Measurements from ENCODE around the gene TOM1L1.

Gene TOM1L1

GRCh38 chr17:54950116-54950515 lies 49.5 kb downstream of the TOM1L1 start:
- DNase-seq = no peak

DNA sequence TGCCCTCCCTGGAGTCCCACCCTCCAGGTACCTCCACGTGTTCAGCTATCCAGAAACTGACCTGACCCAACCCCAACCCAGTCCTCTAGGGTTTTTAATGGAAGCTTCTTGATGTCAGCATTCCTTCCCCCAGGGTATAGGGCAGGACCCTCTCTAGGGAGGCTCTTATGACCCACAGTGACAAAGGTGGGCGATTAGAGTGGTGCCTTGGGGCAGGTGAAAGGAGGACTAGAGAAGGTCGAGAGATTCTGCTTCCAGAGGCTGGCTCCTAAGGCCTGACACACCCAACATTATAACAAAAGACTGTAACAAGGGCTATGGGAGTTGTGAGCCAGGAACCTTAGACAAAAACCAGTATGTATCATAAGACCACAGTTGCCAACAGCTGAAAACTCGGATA lies 50.6 kb downstream of the TOM1L1 start:
- no peak for DNase-seq

DNA sequence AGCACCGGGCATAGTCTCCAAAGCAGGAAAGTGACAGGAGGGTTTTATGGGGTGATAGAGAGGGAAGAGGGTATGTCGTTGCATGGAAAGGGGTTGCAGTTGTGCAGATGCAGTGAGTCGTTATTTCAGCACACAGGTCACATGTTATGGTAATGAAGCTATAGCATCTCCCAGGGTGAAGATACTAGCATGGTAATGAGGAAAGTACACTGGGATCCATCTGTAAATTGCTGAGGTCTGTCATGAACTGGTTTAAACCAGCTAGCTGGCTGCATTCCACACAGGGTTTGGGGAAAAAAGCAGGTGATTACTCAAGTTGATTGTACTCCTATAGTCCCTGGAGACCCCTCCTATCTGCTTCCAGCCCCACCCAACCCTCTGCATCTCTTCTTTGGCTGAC lies 56.1 kb downstream of the TOM1L1 start:
- DNase-seq = no peak

- DNase-seq = peak; percentile 65
Observed at GRCh38 chr17:54967621-54968261, 67.1 kb downstream of the TOM1L1 start.

- DNase-seq = peak; percentile 97
Observed at GRCh38 chr17:54968262-54968987, 67.8 kb downstream of the TOM1L1 start, which contains the start of the genes COX11 and STXBP4. COX11 (minus strand) TSS chr17:54968654; CDS start chr17:54968646, 8 bp downstream. STXBP4 (plus strand) TSS chr17:54968765; CDS start chr17:54986220, 17,455 bp downstream.

- peak; percentile 22 for DNase-seq
Observed at GRCh38 chr17:54968988-54969332, 68.3 kb downstream of the TOM1L1 start.

- DNase-seq = peak; percentile 1
Observed at GRCh38 chr17:54969658-54970572, 69.3 kb downstream of the TOM1L1 start.

- no peak for DNase-seq
Observed at GRCh38 chr17:54971147-54971546, 70.5 kb downstream of the TOM1L1 start.

DNA sequence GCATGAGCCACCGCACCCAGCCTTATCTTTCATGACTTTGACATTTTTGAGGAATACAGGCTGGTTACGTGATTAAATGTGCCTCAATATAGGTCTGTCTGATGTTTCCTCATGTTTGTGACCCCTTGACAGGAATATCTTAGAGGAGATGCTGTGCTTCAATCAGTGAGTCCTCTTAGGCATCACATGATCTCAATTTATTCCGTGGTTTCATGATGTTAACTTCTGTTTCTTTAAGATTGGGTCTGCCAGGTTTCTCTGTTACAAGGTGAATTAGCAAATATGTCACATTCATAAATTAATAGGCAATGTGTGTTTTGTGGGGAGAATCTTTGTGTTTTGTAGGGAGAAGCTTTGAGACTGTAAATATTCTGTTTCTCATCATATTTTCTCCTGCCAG lies 71.2 kb downstream of the TOM1L1 start:
- no peak for DNase-seq

DNA sequence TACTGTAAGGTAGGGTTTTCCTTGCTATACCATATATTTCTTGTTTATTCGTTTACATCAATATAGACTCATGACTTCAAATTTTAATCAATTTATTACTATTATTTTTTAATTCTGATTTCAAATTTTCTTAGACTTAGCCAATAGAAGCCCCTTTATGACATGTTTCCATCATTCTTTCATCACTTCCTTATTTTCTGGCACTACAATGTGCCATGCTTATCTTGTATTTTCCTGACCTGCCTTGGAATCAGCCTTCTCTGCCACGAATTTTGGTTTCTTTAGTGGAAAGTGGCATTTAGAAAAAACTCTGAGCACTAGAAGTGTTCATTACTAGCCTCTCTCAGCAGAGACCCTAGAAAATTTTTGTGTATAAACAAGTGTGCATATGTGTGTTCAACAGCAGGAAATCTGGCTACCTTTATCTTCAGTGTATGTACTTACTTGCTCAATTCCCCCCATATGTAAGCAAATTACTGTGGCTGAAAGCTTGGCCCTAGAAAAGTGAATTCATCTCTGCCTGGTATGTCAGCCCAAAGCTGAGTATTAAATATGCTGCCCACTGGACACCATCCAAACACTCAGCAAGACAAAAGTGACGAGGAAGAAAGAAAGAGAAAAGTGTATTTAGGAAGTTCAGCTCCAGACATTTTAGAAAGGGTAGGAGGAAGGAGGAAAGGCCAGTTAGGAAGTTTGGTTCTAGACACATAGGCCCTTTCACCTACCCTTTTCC lies 71.9 kb downstream of the TOM1L1 start:
- DNase-seq = no peak

DNA sequence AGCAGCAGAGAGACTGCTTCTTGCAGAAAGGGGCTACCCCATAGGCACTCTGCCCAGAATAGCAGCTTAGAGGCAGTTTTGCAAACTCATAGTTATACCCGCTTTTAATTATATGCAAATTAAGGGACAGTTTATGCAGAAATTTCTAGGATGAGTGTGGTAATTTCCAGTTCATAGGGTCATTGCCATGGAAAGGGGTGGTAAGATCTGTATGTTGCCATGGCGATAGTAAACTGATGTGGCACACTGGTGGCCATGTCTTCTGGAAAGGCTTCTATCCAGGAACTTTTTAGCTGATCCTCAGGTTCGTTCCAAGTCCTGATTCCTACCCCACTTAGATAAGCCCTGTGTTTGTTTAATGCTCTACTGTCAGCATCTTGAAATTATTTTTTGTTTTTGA lies 74.1 kb downstream of the TOM1L1 start:
- no peak for DNase-seq

DNA sequence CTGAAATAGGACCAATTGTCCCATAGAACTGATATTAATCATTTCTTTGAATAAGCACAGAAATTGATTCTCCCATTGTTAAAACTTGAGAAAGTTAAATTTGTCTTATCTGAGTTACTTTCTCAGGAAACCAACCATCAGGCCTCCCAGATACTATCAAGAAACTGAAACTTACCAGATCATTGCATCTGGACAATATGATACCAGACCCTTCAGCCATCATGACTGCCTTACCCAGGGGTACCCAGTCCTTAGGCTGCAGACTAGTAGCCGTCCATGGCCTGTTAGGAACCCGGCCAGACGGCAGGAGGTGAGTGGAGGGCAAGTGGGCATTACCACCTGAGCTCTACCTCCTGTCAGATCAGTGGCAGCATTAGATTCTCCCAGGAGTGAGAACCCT lies 75.7 kb downstream of the TOM1L1 start:
- DNase-seq = no peak

- no peak for DNase-seq
Observed at GRCh38 chr17:54977744-54978143, 77.1 kb downstream of the TOM1L1 start.

- DNase-seq = no peak
Observed at GRCh38 chr17:54979657-54980056, 79.0 kb downstream of the TOM1L1 start.

DNA sequence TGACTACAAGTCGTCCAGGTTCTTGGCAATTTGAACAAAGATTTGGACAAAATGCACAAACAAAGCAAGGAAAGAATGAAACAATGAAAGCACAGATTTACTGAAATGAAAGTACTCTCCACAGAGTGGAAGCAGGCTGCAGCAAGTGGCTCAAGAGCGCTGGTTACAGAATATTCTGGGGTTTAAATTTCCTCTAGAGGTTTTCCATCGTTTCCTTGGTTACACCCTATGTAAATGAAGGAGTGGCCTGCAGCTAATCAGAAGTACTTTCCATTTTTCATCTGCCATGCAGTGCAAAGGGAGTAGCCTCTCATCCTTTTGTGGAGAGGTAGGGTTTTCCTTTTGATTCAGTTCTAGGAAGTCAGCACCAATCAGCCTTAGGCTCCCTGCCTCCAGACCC lies 79.7 kb downstream of the TOM1L1 start:
- DNase-seq = no peak

DNA sequence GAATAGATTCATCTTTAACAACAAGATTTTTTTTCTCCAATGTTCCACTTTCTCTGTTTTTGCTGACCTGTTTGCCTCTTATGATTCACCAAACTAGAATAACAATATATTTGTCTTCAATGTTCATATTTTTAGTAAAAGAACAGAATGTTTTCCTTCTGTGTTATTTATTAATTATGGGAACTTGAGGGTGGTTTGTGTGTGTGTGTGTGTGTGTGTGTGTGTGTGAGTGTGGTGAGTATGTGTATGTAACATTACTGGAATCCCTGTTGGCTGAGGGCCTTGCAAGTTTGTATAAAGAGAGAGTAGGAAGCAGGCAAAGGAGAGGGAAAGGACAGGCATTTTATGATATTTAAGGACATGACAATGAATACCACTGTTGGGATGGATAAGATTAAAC lies 81.7 kb downstream of the TOM1L1 start:
- DNase-seq = no peak

- no peak for DNase-seq
Observed at GRCh38 chr17:54983260-54983659, 82.6 kb downstream of the TOM1L1 start.

DNA sequence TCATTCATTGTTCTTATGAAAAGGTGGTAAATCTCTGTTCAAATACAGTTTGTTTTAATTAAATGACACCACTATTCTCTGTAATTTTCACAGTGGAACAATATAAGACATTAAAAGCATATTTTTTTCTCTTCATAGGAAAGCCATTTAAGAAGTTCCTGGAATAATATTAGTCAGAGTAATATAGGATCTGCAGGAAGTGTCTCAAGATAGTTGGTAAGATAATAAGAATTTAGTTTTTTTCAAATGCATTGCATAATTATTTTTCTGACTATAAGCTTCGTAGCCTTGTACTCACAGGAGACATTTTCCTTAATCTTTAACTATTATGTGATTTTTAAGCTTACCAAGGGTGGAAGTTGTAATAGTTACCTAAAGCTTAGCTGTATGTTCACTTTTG lies 84.8 kb downstream of the TOM1L1 start:
- DNase-seq = no peak

DNA sequence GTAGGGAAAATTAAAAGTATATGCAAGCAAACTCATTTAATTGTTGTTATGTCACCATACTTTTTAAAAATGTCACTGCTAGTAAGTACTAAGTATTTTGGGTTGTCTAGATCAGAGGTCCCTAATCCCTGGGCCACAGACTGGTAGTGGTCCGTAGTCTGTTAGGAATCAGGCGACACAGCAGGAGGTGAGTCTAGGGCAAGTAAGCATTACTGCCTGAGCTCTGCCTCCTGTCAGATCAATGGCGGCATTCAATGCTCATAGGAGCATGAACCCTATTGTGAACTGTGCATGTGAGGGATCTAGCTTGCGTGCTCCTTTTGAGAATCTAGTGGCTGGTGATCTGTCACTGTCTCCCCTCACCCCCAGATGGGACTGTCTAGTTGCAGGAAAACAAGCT lies 89.5 kb downstream of the TOM1L1 start:
- DNase-seq = no peak

DNA sequence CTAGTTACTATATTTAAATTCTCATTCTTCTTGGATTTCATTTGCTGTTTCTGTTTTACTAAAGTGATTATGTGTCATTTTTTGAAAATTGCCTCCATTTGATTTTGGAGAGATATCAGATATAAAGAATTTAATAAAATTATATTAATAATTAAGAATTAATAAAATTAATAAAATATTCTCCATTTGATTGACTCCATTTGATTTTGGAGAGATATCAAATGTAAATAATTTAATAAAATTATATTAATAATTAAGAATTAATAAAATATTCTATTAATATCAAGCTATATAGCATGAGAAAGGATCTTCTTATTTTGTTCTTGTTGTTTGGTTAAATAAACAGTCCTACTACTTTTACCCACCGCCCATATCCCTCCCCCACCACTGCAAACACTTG lies 90.9 kb downstream of the TOM1L1 start:
- no peak for DNase-seq

DNA sequence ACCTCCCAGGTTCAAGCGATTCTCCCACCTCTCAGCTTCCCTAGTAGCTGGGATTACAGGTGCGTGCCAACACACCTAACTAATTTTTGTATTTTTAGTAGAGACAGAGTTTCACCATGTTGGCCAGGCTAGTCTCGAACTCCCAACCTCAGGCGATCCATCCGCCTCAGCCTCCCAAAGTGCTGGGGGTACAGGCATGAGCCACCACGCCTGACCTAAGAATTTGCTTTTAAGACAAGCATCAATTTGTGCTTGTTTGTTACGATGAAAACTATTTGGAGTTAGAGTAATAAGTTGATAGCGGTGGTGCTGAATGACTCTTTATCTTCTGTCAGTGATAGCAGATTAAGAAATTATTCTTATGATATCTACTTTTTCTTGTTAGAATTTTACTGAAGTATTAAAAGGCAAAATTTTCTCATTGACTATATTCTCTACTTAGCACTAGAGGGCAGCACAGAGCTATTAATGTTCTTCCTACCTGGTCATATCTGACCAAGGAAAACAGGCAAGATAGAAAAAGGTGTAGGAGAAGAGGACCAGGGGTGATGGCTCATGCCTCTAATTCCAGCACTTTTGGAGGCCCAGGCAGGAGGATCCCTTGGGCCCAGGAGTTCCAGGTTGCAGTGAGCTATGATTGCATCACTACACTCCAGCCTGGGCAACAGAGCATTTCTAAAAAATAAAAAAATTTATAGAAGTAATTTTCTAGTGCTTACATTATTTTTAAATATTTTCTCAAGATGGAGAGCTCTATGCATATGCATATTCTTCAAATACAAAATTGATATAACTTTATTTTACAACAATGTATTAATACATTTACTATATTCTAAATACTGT lies 92.4 kb downstream of the TOM1L1 start:
- peak; percentile 59 for DNase-seq

- no peak for DNase-seq
Observed at GRCh38 chr17:54996441-54996840, 95.8 kb downstream of the TOM1L1 start.

Data from activated CD4-positive, alpha-beta T cell treated with anti-CD3 and anti-CD28 coated beads, Interleukin-10, Interleukin-2, amounts not matched to agents 100 ng/mL and 50 ng/mL, durations not matched to agents 16 hours and 8 hours (primary cell).